ENCODE data around the gene ABHD13.
"Not testable (repeated sequence)": the region's sequence is repeated elsewhere in the genome, so short reads cannot be mapped to it uniquely, and the experiment has no call there.

ABHD13 gene

GRCh38 chr13:108194435-108194936, 23.7 kb upstream of the ABHD13 start:
- FAIRE-seq (no peak), DNase-seq (ENCODE audit: insufficient read length, low spot score) (no peak)
- TF ChIP-seq POLR2A (IDR thresholded peaks at IDR 0.05; ENCODE audit: low read depth, low read length) = no peak
- no peak for TF ChIP-seq TAF1 (IDR thresholded peaks at IDR 0.05; ENCODE audit: low read depth, low read length)
- no peak for TF ChIP-seq POU2F2 (IDR thresholded peaks at IDR 0.05; ENCODE audit: low read depth, low read length)
- no peak for TF ChIP-seq POLR2AphosphoS5 (IDR thresholded peaks at IDR 0.05; ENCODE audit: low read depth, low read length)
- no peak for TF ChIP-seq SPI1 (IDR thresholded peaks at IDR 0.05; ENCODE audit: low read depth, low read length)
- TF ChIP-seq PAX5 (IDR thresholded peaks at IDR 0.05; ENCODE audit: insufficient read depth, low read length, severe bottlenecking) = no peak

GRCh38 chr13:108195146-108195545, 23.0 kb upstream of the ABHD13 start:
- DNase-seq (ENCODE audit: insufficient read length, low spot score) (no peak), FAIRE-seq (no peak)
- TF ChIP-seq PAX5 (IDR thresholded peaks at IDR 0.05; ENCODE audit: insufficient read depth, low read length, severe bottlenecking) = no peak
- TF ChIP-seq POU2F2 (IDR thresholded peaks at IDR 0.05; ENCODE audit: low read depth, low read length) = no peak
- no peak for TF ChIP-seq POLR2A (IDR thresholded peaks at IDR 0.05; ENCODE audit: low read depth, low read length)
- no peak for TF ChIP-seq TAF1 (IDR thresholded peaks at IDR 0.05; ENCODE audit: low read depth, low read length)
- no peak for TF ChIP-seq POLR2AphosphoS5 (IDR thresholded peaks at IDR 0.05; ENCODE audit: low read depth, low read length)
- no peak for TF ChIP-seq SPI1 (IDR thresholded peaks at IDR 0.05; ENCODE audit: low read depth, low read length)

- FAIRE-seq (no peak), DNase-seq (ENCODE audit: insufficient read length, low spot score) (no peak)
- TF ChIP-seq PAX5 (IDR thresholded peaks at IDR 0.05; ENCODE audit: insufficient read depth, low read length, severe bottlenecking) = no peak
- no peak for TF ChIP-seq POLR2AphosphoS5 (IDR thresholded peaks at IDR 0.05; ENCODE audit: low read depth, low read length)
- TF ChIP-seq POLR2A (IDR thresholded peaks at IDR 0.05; ENCODE audit: low read depth, low read length) = no peak
- no peak for TF ChIP-seq TAF1 (IDR thresholded peaks at IDR 0.05; ENCODE audit: low read depth, low read length)
- TF ChIP-seq SPI1 (IDR thresholded peaks at IDR 0.05; ENCODE audit: low read depth, low read length) = no peak
- no peak for TF ChIP-seq POU2F2 (IDR thresholded peaks at IDR 0.05; ENCODE audit: low read depth, low read length)
Observed at GRCh38 chr13:108195861-108196260, 22.3 kb upstream of the ABHD13 start.

- FAIRE-seq (no peak), DNase-seq (ENCODE audit: insufficient read length, low spot score) (no peak)
- TF ChIP-seq POU2F2 (IDR thresholded peaks at IDR 0.05; ENCODE audit: low read depth, low read length) (no peak), POLR2AphosphoS5 (IDR thresholded peaks at IDR 0.05; ENCODE audit: low read depth, low read length) (no peak), SPI1 (IDR thresholded peaks at IDR 0.05; ENCODE audit: low read depth, low read length) (no peak), TAF1 (IDR thresholded peaks at IDR 0.05; ENCODE audit: low read depth, low read length) (no peak), PAX5 (IDR thresholded peaks at IDR 0.05; ENCODE audit: insufficient read depth, low read length, severe bottlenecking) (no peak), POLR2A (IDR thresholded peaks at IDR 0.05; ENCODE audit: low read depth, low read length) (no peak)
Observed at GRCh38 chr13:108200781-108201398, 17.3 kb upstream of the ABHD13 start.

GRCh38 chr13:108210551-108210950, 7.6 kb upstream of the ABHD13 start:
- FAIRE-seq = no peak
- no peak for TF ChIP-seq POU2F2 (IDR thresholded peaks at IDR 0.05; ENCODE audit: low read depth, low read length)
- TF ChIP-seq POLR2AphosphoS5 (IDR thresholded peaks at IDR 0.05; ENCODE audit: low read depth, low read length) = no peak
- TF ChIP-seq SPI1 (IDR thresholded peaks at IDR 0.05; ENCODE audit: low read depth, low read length) = no peak
- no peak for TF ChIP-seq POLR2A (IDR thresholded peaks at IDR 0.05; ENCODE audit: low read depth, low read length)
- no peak for DNase-seq (ENCODE audit: insufficient read length, low spot score)

GRCh38 chr13:108212886-108213285, 5.3 kb upstream of the ABHD13 start:
- no peak for TF ChIP-seq SPI1 (IDR thresholded peaks at IDR 0.05; ENCODE audit: low read depth, low read length)
- TF ChIP-seq POU2F2 (IDR thresholded peaks at IDR 0.05; ENCODE audit: low read depth, low read length) = no peak
- no peak for TF ChIP-seq TAF1 (IDR thresholded peaks at IDR 0.05; ENCODE audit: low read depth, low read length)
- TF ChIP-seq POLR2AphosphoS5 (IDR thresholded peaks at IDR 0.05; ENCODE audit: low read depth, low read length) = no peak
- DNase-seq (ENCODE audit: insufficient read length, low spot score) = no peak
- no peak for FAIRE-seq

GRCh38 chr13:108213946-108214345, 4.2 kb upstream of the ABHD13 start:
- FAIRE-seq = no peak
- TF ChIP-seq POLR2AphosphoS5 (IDR thresholded peaks at IDR 0.05; ENCODE audit: low read depth, low read length) (no peak), SPI1 (IDR thresholded peaks at IDR 0.05; ENCODE audit: low read depth, low read length) (no peak), POU2F2 (IDR thresholded peaks at IDR 0.05; ENCODE audit: low read depth, low read length) (no peak), PAX5 (IDR thresholded peaks at IDR 0.05; ENCODE audit: insufficient read depth, low read length, severe bottlenecking) (no peak), POLR2A (IDR thresholded peaks at IDR 0.05; ENCODE audit: low read depth, low read length) (no peak), TAF1 (IDR thresholded peaks at IDR 0.05; ENCODE audit: low read depth, low read length) (no peak)
- no peak for DNase-seq (ENCODE audit: insufficient read length, low spot score)

GRCh38 chr13:108214441-108215271, 3.5 kb upstream of the ABHD13 start:
- TF ChIP-seq POLR2AphosphoS5 (IDR thresholded peaks at IDR 0.05; ENCODE audit: low read depth, low read length) (no peak), POU2F2 (IDR thresholded peaks at IDR 0.05; ENCODE audit: low read depth, low read length) (no peak), SPI1 (IDR thresholded peaks at IDR 0.05; ENCODE audit: low read depth, low read length) (no peak), POLR2A (IDR thresholded peaks at IDR 0.05; ENCODE audit: low read depth, low read length) (no peak), TAF1 (IDR thresholded peaks at IDR 0.05; ENCODE audit: low read depth, low read length) (no peak), PAX5 (IDR thresholded peaks at IDR 0.05; ENCODE audit: insufficient read depth, low read length, severe bottlenecking) (no peak)
- FAIRE-seq = no peak
- DNase-seq (ENCODE audit: insufficient read length, low spot score) = no peak

- peak; percentile 98 for FAIRE-seq
Observed at GRCh38 chr13:108215436-108215835, 2.8 kb upstream of the ABHD13 start, which contains the start of gene LIG4. Gene LIG4, minus strand, starts transcription at chr13:108215536. Its CDS starts 4,268 bp downstream, at chr13:108211268.

GRCh38 chr13:108217307-108218043, 717 bp upstream of the ABHD13 start:
- DNase-seq (ENCODE audit: insufficient read length, low spot score); FAIRE-seq: not testable (repeated sequence)

More at GRCh38 chr13:108215436-108215835, 2.8 kb upstream of the ABHD13 start, which contains the start of gene LIG4:
- peak; percentile 79 for DNase-seq (ENCODE audit: insufficient read length, low spot score)
- no peak for TF ChIP-seq POU2F2 (IDR thresholded peaks at IDR 0.05; ENCODE audit: low read depth, low read length)
- TF ChIP-seq POLR2A (IDR thresholded peaks at IDR 0.05; ENCODE audit: low read depth, low read length) = no peak
- no peak for TF ChIP-seq SPI1 (IDR thresholded peaks at IDR 0.05; ENCODE audit: low read depth, low read length)
- TF ChIP-seq TAF1 (IDR thresholded peaks at IDR 0.05; ENCODE audit: low read depth, low read length) = no peak
- peak; percentile 87 for TF ChIP-seq PAX5 (IDR thresholded peaks at IDR 0.05; ENCODE audit: insufficient read depth, low read length, severe bottlenecking)
- 0 out of 2 replicates have a peak, but pooled peaks have one; percentile 49 for TF ChIP-seq POLR2AphosphoS5 (IDR thresholded peaks at IDR 0.05; ENCODE audit: low read depth, low read length)

Data from GM12891 (cell line).